Measurements from ENCODE around the gene MAJIN.

- no peak for TF ChIP-seq FOXM1 (IDR thresholded peaks at IDR 0.05; ENCODE audit: borderline replicate concordance)
- TF ChIP-seq SUZ12 (IDR thresholded peaks at IDR 0.05) = no peak
- TF ChIP-seq HDGF (IDR thresholded peaks at IDR 0.05; ENCODE audit: borderline replicate concordance) = no peak
- TF ChIP-seq ELF4 (IDR thresholded peaks at IDR 0.05) = no peak
- TF ChIP-seq NFRKB (IDR thresholded peaks at IDR 0.05) = no peak
Measured at GRCh38 chr11:64888729-64889511, 83.0 kb downstream of the MAJIN start.
